ENCODE data around the gene LIX1L. TPM values are rescaled to one million over a fixed set of nuclear protein-coding genes. Genes with fewer than 3 reads are reported as not detected.

LIX1L gene
- total and polyA plus RNA-seq, 2 of the 13 experiments (the other 11 are each of a cell fraction or from before 2014, with no cell fraction given), result 8.1 to 24.9 TPM

DNA sequence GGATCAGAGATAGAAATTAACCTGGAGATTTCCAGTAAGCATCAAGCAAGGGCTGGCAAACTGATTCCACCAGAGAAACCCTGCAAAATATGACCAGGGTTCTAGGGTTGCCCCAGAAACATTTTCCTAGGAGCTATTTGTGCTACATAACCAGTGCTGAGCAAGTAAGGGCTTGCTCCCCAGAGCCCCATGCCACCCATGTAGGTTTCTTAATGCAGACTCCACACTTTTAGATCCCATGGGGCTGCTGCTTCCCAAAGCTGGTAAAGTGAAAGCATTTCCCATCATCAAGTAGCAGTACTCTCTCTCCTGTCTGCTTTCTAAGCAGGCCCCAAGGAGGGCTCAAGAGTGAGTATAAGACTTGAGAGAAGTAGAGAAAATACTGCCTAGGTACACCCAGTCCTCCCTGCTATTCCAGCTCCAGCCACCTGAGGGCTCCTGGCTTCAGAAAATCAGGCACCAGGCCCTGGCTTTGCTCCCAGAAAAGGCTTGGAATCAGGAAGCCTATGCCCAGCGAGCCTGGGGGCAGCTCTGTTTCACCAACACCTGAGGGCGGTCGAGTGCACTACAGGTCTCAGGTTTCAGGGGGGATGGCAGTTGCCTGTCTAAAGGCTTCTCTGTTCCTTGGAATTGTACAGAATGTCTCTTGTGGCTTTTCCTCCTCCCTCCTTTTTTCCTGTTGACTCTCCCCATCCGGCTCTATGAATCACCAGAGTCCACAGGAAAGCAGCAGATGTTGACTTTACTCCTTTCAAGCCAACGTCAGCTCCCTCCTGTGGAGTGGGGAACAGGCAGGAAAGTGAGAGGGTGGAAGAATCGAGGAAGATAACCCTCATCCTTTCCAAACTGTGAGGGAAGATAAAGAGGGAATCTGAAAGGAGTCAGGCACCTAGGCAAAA, 66.0 kb downstream of the LIX1L start (continued):
- TF ChIP-seq, protein P1, sequence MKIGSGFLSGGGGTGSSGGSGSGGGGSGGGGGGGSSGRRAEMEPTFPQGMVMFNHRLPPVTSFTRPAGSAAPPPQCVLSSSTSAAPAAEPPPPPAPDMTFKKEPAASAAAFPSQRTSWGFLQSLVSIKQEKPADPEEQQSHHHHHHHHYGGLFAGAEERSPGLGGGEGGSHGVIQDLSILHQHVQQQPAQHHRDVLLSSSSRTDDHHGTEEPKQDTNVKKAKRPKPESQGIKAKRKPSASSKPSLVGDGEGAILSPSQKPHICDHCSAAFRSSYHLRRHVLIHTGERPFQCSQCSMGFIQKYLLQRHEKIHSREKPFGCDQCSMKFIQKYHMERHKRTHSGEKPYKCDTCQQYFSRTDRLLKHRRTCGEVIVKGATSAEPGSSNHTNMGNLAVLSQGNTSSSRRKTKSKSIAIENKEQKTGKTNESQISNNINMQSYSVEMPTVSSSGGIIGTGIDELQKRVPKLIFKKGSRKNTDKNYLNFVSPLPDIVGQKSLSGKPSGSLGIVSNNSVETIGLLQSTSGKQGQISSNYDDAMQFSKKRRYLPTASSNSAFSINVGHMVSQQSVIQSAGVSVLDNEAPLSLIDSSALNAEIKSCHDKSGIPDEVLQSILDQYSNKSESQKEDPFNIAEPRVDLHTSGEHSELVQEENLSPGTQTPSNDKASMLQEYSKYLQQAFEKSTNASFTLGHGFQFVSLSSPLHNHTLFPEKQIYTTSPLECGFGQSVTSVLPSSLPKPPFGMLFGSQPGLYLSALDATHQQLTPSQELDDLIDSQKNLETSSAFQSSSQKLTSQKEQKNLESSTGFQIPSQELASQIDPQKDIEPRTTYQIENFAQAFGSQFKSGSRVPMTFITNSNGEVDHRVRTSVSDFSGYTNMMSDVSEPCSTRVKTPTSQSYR (CRISPR knock-in tag; IDR thresholded peaks at IDR 0.05; ENCODE audit: borderline replicate concordance), result peak; percentile 61; the same call in 1 of the 2 replicates
- peak; percentile 85 for TF ChIP-seq ATF3 (CRISPR knock-in tag; IDR thresholded peaks at IDR 0.05)
- TF ChIP-seq RXRB (CRISPR knock-in tag; IDR thresholded peaks at IDR 0.05; ENCODE audit: borderline replicate concordance), result peak; percentile 86
- TF ChIP-seq CENPX (CRISPR knock-in tag; IDR thresholded peaks at IDR 0.05), result no peak
- TF ChIP-seq ZFP36 (IDR thresholded peaks at IDR 0.05; ENCODE audit: borderline replicate concordance, low read depth, low read length, partially characterized antibody), result no peak
- peak; percentile 66 for TF ChIP-seq THAP11 (CRISPR knock-in tag; IDR thresholded peaks at IDR 0.05)
- no peak for TF ChIP-seq ZNF326 (CRISPR knock-in tag; IDR thresholded peaks at IDR 0.05; ENCODE audit: borderline replicate concordance)
- no peak for TF ChIP-seq ZNF543 (CRISPR knock-in tag; IDR thresholded peaks at IDR 0.05)
- no peak for TF ChIP-seq ZNF766 (CRISPR knock-in tag; IDR thresholded peaks at IDR 0.05; ENCODE audit: borderline replicate concordance)
- TF ChIP-seq KDM6A (CRISPR knock-in tag; IDR thresholded peaks at IDR 0.05; ENCODE audit: low read depth), result peak; percentile 73; the same call in 1 of the 2 replicates
- no peak for TF ChIP-seq ZBTB39 (CRISPR knock-in tag; IDR thresholded peaks at IDR 0.05)
- no peak for TF ChIP-seq NONO (IDR thresholded peaks at IDR 0.05)
- no peak for TF ChIP-seq NONO (CRISPR knock-in tag; conservative IDR thresholded peaks at IDR 0.05)
- TF ChIP-seq, protein P2, sequence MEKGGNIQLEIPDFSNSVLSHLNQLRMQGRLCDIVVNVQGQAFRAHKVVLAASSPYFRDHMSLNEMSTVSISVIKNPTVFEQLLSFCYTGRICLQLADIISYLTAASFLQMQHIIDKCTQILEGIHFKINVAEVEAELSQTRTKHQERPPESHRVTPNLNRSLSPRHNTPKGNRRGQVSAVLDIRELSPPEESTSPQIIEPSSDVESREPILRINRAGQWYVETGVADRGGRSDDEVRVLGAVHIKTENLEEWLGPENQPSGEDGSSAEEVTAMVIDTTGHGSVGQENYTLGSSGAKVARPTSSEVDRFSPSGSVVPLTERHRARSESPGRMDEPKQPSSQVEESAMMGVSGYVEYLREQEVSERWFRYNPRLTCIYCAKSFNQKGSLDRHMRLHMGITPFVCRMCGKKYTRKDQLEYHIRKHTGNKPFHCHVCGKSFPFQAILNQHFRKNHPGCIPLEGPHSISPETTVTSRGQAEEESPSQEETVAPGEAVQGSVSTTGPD (CRISPR knock-in tag; IDR thresholded peaks at IDR 0.05), result no peak
- TF ChIP-seq ZNF367 (CRISPR knock-in tag; IDR thresholded peaks at IDR 0.05; ENCODE audit: borderline replicate concordance), result no peak
- TF ChIP-seq HNRNPK (IDR thresholded peaks at IDR 0.05; ENCODE audit: low read depth, low read length, poor library complexity, severe bottlenecking), result no peak
- TF ChIP-seq HOXD1 (CRISPR knock-in tag; IDR thresholded peaks at IDR 0.05), result no peak
- TF ChIP-seq NPAS2 (CRISPR knock-in tag; IDR thresholded peaks at IDR 0.05; ENCODE audit: borderline replicate concordance), result no peak
- peak; percentile 84 for TF ChIP-seq ZEB1 (IDR thresholded peaks at IDR 0.05; ENCODE audit: insufficient replicate concordance, low read depth)
- TF ChIP-seq RAD51 (IDR thresholded peaks at IDR 0.05; ENCODE audit: borderline replicate concordance), result no peak
- TF ChIP-seq, protein P3, sequence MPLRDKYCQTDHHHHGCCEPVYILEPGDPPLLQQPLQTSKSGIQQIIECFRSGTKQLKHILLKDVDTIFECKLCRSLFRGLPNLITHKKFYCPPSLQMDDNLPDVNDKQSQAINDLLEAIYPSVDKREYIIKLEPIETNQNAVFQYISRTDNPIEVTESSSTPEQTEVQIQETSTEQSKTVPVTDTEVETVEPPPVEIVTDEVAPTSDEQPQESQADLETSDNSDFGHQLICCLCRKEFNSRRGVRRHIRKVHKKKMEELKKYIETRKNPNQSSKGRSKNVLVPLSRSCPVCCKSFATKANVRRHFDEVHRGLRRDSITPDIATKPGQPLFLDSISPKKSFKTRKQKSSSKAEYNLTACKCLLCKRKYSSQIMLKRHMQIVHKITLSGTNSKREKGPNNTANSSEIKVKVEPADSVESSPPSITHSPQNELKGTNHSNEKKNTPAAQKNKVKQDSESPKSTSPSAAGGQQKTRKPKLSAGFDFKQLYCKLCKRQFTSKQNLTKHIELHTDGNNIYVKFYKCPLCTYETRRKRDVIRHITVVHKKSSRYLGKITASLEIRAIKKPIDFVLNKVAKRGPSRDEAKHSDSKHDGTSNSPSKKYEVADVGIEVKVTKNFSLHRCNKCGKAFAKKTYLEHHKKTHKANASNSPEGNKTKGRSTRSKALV (CRISPR knock-in tag; IDR thresholded peaks at IDR 0.05), result no peak

Measured in HepG2 (cell line).